PC-3 (cell line): Measurements from ENCODE around the gene OGA. TPM values are rescaled to one million over a fixed set of nuclear protein-coding genes. Genes with fewer than 3 reads are reported as not detected.

Experiments used
- ATAC-seq: fragments of 200-7000 bp; cut with Tn5 transposase; 2 replicates; pipeline ENCODE4 v1.9.1; 2020; ENCODE audit warnings: mild to moderate bottlenecking, moderate library complexity
- BruUV-seq: library from RNA; stranded (reverse); fragments of 400-500 nt; replicated peaks from 2 replicates; lab custom pipeline; 2021; lab: Mats Ljungman, UMichigan
- CTCF ChIA-PET: fragments of 300-600 bp; sonication (Branson Sonifier 250); formaldehyde crosslinking; loops from one replicate; lab custom pipeline; 2022; ENCODE audit warnings: antibody characterized with exemption; lab: Charles Lee
- POLR2A ChIA-PET: fragments of 300-600 bp; sonication (Branson Sonifier 250); formaldehyde crosslinking; loops from one replicate; lab custom pipeline; 2022; ENCODE audit warnings: antibody characterized with exemption; ENCODE audit not compliant: unreplicated experiment; lab: Charles Lee
- DNase-seq: peaks from one replicate; pipeline ENCODE4 v3.0.0-alpha.2; 2015
- H2AFZ ChIP-seq: fragments of 300-600 bp; sonication (generic); 2 replicates; pipeline ENCODE4 v1.6.0; 2016; ENCODE audit warnings: antibody characterized with exemption, low read length
- H3F3A ChIP-seq: fragments of 300-600 bp; sonication (generic); one replicate; pipeline ENCODE4 v1.6.0; 2017; ENCODE audit warnings: antibody characterized with exemption, low read length, control low read depth, mild to moderate bottlenecking; ENCODE audit not compliant: unreplicated experiment
- H3K27ac ChIP-seq: fragments of 300-600 bp; sonication (generic); 2 replicates; pipeline ENCODE4 v1.5.1; 2016; ENCODE audit warnings: mild to moderate bottlenecking, low read length
- H3K27me3 ChIP-seq: fragments of 300-600 bp; sonication (generic); 2 replicates; pipeline ENCODE4 v1.6.1; 2016; ENCODE audit warnings: low read length, mixed read lengths
- H3K36me3 ChIP-seq: fragments of 300-600 bp; sonication (generic); 2 replicates; pipeline ENCODE4 v1.6.1; 2016; ENCODE audit warnings: low read depth, mixed run types, low read length, mixed read lengths
- H3K4me1 ChIP-seq: fragments of 300-600 bp; sonication (generic); 2 replicates; pipeline ENCODE4 v1.5.1; 2016; ENCODE audit warnings: low read length; ENCODE audit not compliant: insufficient read depth
- H3K4me2 ChIP-seq: fragments of 300-600 bp; sonication (generic); 2 replicates; pipeline ENCODE4 v1.6.0; 2016; ENCODE audit warnings: low read length
- H3K4me3 ChIP-seq: fragments of 300-600 bp; sonication (generic); 2 replicates; pipeline ENCODE4 v1.5.1; 2016; ENCODE audit warnings: mild to moderate bottlenecking, low read length, mixed read lengths
- H3K79me2 ChIP-seq: fragments of 300-600 bp; sonication (generic); 2 replicates; pipeline ENCODE4 v1.6.1; 2017; ENCODE audit warnings: low read length, mixed read lengths
- H3K9ac ChIP-seq: fragments of 300-600 bp; sonication (generic); 2 replicates; pipeline ENCODE4 v1.6.0; 2016; ENCODE audit warnings: mild to moderate bottlenecking, low read length
- H3K9me2 ChIP-seq: fragments of 300-600 bp; sonication (generic); replicated peaks from 2 replicates; pipeline ENCODE4 v1.6.1; 2016; ENCODE audit warnings: mixed run types, low read length, mixed read lengths
- H3K9me3 ChIP-seq: fragments of 300-600 bp; sonication (generic); 2 replicates; pipeline ENCODE4 v1.6.1; 2016; ENCODE audit warnings: low read length, mixed read lengths
- H4K20me1 ChIP-seq: fragments of 300-600 bp; sonication (generic); 2 replicates; pipeline ENCODE4 v1.6.1; 2016; ENCODE audit warnings: low read length, mixed read lengths
- CTCF ChIP-seq: fragments of 300-600 bp; sonication (generic); conservative IDR thresholded peaks from 2 replicates; pipeline ENCODE4 v1.5.1; 2017; ENCODE audit warnings: antibody characterized with exemption, low read depth, mild to moderate bottlenecking, low read length
- EZH2 ChIP-seq: fragments of 300-600 bp; sonication (generic); IDR thresholded peaks from one replicate; pipeline ENCODE4 v1.6.1; 2017; ENCODE audit warnings: antibody characterized with exemption, mild to moderate bottlenecking, low read length; ENCODE audit not compliant: unreplicated experiment
- EZH2phosphoT487 ChIP-seq: fragments of 300-600 bp; sonication (generic); IDR thresholded peaks from 2 replicates; pipeline ENCODE4 v1.6.1; 2018; ENCODE audit warnings: mild to moderate bottlenecking, antibody characterized with exemption, low read length, borderline replicate concordance
- intact Hi-C: fragments of 100-400 bp; cut with micrococcal nuclease; formaldehyde crosslinking; loops from 2 replicates; pipeline ENCODE4 v1.9.0; 2023
- total RNA-seq: library from RNA; depleted of rRNA; stranded (reverse); fragments of >200 nt; gene quantifications from 2 replicates; pipeline ENCODE4 v1.2.3, GENCODE V29; 2014

OGA gene
- total RNA-seq, 1 experiment from 2014 or later = 42.7 TPM

GRCh38 chr10:101856626-101857025 is 38.4 kb upstream of the OGA start:
- ChIA-PET CTCF (no interaction called here), POLR2A (no interaction called here)

GRCh38 chr10:101851411-101852116 is 33.3 kb upstream of the OGA start:
- Histone ChIP-seq H3K4me2 (no peak overlapping the region), H3K79me2 (no peaks in the 10 kb centered on the region), H3K4me3 (no peak overlapping the region), H3K9me2 (no peaks in the 10 kb centered on the region), H3K9ac (no peak overlapping the region), H3K27me3 (no peaks in the 10 kb centered on the region), H4K20me1 (no peaks in the 10 kb centered on the region), H2AFZ (no peak overlapping the region), H3K9me3 (no peaks in the 10 kb centered on the region), H3K27ac (no peak overlapping the region), H3K36me3 (no peaks in the 10 kb centered on the region), H3K4me1 (peaks cover 20% of the 10 kb centered on the region), H3F3A (no peaks in the 10 kb centered on the region)
- TF ChIP-seq EZH2phosphoT487 = no peak
- CTCF ChIA-PET = no interaction called here
- ATAC-seq (no peak), DNase-seq (no peak)
- intact Hi-C loops = no loop called here
- POLR2A ChIA-PET = no interaction called here
- no TSS peak for BruUV-seq

More at GRCh38 chr10:101856626-101857025, 38.4 kb upstream of the OGA start:
- Histone ChIP-seq H3F3A (no peaks in the 10 kb centered on the region), H4K20me1 (no peaks in the 10 kb centered on the region), H3K4me3 (no peak overlapping the region), H3K4me1 (no peaks in the 10 kb centered on the region), H3K4me2 (no peak overlapping the region), H3K27me3 (no peaks in the 10 kb centered on the region), H3K9me3 (no peaks in the 10 kb centered on the region), H3K27ac (no peak overlapping the region), H3K36me3 (peaks cover 3% of the 10 kb centered on the region; the same call in 1 of the 2 replicates), H3K79me2 (no peaks in the 10 kb centered on the region), H3K9ac (no peak overlapping the region), H2AFZ (no peak overlapping the region), H3K9me2 (no peaks in the 10 kb centered on the region)
- no peak for DNase-seq
- no TSS peak for BruUV-seq
- ATAC-seq = no peak
- intact Hi-C loops = no loop called here
- TF ChIP-seq CTCF = no peak
- TF ChIP-seq EZH2phosphoT487 = no peak
- TF ChIP-seq EZH2 = no peak

- H3K27ac ChIP-seq = no peak overlapping the region
- BruUV-seq = no TSS peak
- no peaks in the 10 kb centered on the region for H3K9me2 ChIP-seq
- H3K4me3 ChIP-seq = no peak overlapping the region
- ATAC-seq (no peak), DNase-seq (no peak)
- H3K9ac ChIP-seq = no peak overlapping the region
- ChIA-PET POLR2A (no interaction called here), CTCF (no interaction called here)
- H3K9me3 ChIP-seq = no peaks in the 10 kb centered on the region
- H3F3A ChIP-seq = no peaks in the 10 kb centered on the region
- no peaks in the 10 kb centered on the region for H3K79me2 ChIP-seq
- no peak for TF ChIP-seq CTCF
- TF ChIP-seq EZH2 = no peak
- TF ChIP-seq EZH2phosphoT487 = no peak
- no peak overlapping the region for H2AFZ ChIP-seq
- H3K36me3 ChIP-seq = no peaks in the 10 kb centered on the region
- peaks cover 20% of the 10 kb centered on the region for H3K4me1 ChIP-seq
- no peaks in the 10 kb centered on the region for H3K27me3 ChIP-seq
- no peak overlapping the region for H3K4me2 ChIP-seq
- no peaks in the 10 kb centered on the region for H4K20me1 ChIP-seq
- intact Hi-C loops = no loop called here
These were observed 32.5 kb upstream of the OGA start for GRCh38 chr10:101850749-101851148.
